HFFc6 (cell line): Measurements from ENCODE around the gene FASTKD2. TPM values are rescaled to one million over a fixed set of nuclear protein-coding genes. Genes with fewer than 3 reads are reported as not detected.

Source experiments
- DNase-seq: peaks from one replicate; pipeline ENCODE4 v3.0.0-alpha.2; 2018
- H3K27ac Mint-ChIP-seq: 2 replicates; pipeline ENCODE4 v1.8.0; 2020; ENCODE audit warnings: mild to moderate bottlenecking, mixed read lengths
- H3K27me3 Mint-ChIP-seq: 2 replicates; pipeline ENCODE4 v1.8.0; 2021; ENCODE audit warnings: mild to moderate bottlenecking, moderate library complexity, mixed read lengths; ENCODE audit not compliant: insufficient read depth
- H3K36me3 Mint-ChIP-seq: 2 replicates; pipeline ENCODE4 v1.8.0; 2021; ENCODE audit warnings: low read depth, mixed read lengths
- H3K4me1 Mint-ChIP-seq: 2 replicates; pipeline ENCODE4 v1.8.0; 2020; ENCODE audit warnings: low read depth, mixed read lengths
- H3K4me3 Mint-ChIP-seq: 2 replicates; pipeline ENCODE4 v1.8.0; 2020; ENCODE audit warnings: mild to moderate bottlenecking, moderate library complexity, mixed read lengths
- H3K9me3 Mint-ChIP-seq: 2 replicates; pipeline ENCODE4 v1.8.0; 2020; ENCODE audit warnings: mild to moderate bottlenecking, mixed read lengths
- total RNA-seq, 6 experiments: library from RNA; stranded (reverse); fragmentation: NEBNext Ultra II Directional; extraction: Animal tissue kit (Norgen Biotek cat#: 25700); gene quantifications; 2 replicates in 1 of 6; 3 replicates in 5 of 6; pipeline ENCODE4 v1.2.3, GENCODE V29; 2021
- TF ChIP-seq, protein P1 (sequence below): fragments of 200-600 bp; sonication (generic); IDR thresholded peaks from 2 replicates; pipeline ENCODE4 v1.5.0; 2021; ENCODE audit warnings: antibody characterized with exemption, mild to moderate bottlenecking

Gene FASTKD2
- total RNA-seq, 6 experiments from 2014 or later = 20.3 to 27.2 (median 25.4) TPM

DNA sequence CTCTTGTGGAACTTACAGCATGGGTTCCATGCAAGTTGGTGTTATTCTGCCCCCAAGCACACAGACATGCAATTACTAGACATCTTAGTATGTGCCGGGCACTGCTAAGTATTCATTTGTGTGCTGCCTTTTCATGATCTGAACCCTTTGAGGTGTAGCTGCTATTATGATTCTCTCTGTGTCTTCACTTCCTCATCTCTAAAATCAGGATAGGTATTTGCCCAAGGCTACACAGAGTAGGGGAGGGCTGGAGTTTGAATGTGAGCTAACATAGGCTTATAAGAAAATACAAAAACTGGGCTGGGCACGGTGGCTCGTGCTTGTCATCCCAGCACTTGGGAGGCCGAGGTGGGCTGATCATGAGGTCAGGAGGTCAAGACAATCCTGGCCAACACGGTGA is 27.2 kb downstream of the FASTKD2 start:
- peaks cover 14% of the 10 kb centered on the region for H3K4me1 Mint-ChIP-seq
- TF ChIP-seq, protein P1, sequence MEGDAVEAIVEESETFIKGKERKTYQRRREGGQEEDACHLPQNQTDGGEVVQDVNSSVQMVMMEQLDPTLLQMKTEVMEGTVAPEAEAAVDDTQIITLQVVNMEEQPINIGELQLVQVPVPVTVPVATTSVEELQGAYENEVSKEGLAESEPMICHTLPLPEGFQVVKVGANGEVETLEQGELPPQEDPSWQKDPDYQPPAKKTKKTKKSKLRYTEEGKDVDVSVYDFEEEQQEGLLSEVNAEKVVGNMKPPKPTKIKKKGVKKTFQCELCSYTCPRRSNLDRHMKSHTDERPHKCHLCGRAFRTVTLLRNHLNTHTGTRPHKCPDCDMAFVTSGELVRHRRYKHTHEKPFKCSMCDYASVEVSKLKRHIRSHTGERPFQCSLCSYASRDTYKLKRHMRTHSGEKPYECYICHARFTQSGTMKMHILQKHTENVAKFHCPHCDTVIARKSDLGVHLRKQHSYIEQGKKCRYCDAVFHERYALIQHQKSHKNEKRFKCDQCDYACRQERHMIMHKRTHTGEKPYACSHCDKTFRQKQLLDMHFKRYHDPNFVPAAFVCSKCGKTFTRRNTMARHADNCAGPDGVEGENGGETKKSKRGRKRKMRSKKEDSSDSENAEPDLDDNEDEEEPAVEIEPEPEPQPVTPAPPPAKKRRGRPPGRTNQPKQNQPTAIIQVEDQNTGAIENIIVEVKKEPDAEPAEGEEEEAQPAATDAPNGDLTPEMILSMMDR = no peak
- no peak for DNase-seq
- no peak overlapping the region for H3K4me3 Mint-ChIP-seq
- H3K36me3 Mint-ChIP-seq = peaks cover 18% of the 10 kb centered on the region; the same call in 1 of the 2 replicates
- no peaks in the 10 kb centered on the region for H3K9me3 Mint-ChIP-seq
- no peak overlapping the region for H3K27ac Mint-ChIP-seq
- no peaks in the 10 kb centered on the region for H3K27me3 Mint-ChIP-seq

- DNase-seq = no peak
- peaks cover 8% of the 10 kb centered on the region for H3K4me1 Mint-ChIP-seq
- no peaks in the 10 kb centered on the region for H3K9me3 Mint-ChIP-seq
- no peaks in the 10 kb centered on the region for H3K27me3 Mint-ChIP-seq
- TF ChIP-seq, protein P1 = no peak
- no peak overlapping the region for H3K4me3 Mint-ChIP-seq
- H3K36me3 Mint-ChIP-seq = no peaks in the 10 kb centered on the region
- no peak overlapping the region for H3K27ac Mint-ChIP-seq
Observed at GRCh38 chr2:206797376-206797775, 32.0 kb downstream of the FASTKD2 start.

GRCh38 chr2:206798000-206798399 is 32.6 kb downstream of the FASTKD2 start:
- Mint-ChIP-seq H3K4me3 (no peak overlapping the region), H3K9me3 (no peaks in the 10 kb centered on the region), H3K27me3 (no peaks in the 10 kb centered on the region), H3K27ac (no peak overlapping the region), H3K4me1 (peaks cover 8% of the 10 kb centered on the region), H3K36me3 (no peaks in the 10 kb centered on the region)
- no peak for DNase-seq
- TF ChIP-seq, protein P1 = no peak

GRCh38 chr2:206799083-206799482 is 33.7 kb downstream of the FASTKD2 start:
- TF ChIP-seq, protein P1 = no peak
- H3K4me1 Mint-ChIP-seq = peaks cover 11% of the 10 kb centered on the region
- H3K36me3 Mint-ChIP-seq = no peaks in the 10 kb centered on the region
- H3K27ac Mint-ChIP-seq = no peak overlapping the region
- H3K4me3 Mint-ChIP-seq = no peak overlapping the region
- H3K9me3 Mint-ChIP-seq = no peaks in the 10 kb centered on the region
- H3K27me3 Mint-ChIP-seq = no peaks in the 10 kb centered on the region
- no peak for DNase-seq

DNA sequence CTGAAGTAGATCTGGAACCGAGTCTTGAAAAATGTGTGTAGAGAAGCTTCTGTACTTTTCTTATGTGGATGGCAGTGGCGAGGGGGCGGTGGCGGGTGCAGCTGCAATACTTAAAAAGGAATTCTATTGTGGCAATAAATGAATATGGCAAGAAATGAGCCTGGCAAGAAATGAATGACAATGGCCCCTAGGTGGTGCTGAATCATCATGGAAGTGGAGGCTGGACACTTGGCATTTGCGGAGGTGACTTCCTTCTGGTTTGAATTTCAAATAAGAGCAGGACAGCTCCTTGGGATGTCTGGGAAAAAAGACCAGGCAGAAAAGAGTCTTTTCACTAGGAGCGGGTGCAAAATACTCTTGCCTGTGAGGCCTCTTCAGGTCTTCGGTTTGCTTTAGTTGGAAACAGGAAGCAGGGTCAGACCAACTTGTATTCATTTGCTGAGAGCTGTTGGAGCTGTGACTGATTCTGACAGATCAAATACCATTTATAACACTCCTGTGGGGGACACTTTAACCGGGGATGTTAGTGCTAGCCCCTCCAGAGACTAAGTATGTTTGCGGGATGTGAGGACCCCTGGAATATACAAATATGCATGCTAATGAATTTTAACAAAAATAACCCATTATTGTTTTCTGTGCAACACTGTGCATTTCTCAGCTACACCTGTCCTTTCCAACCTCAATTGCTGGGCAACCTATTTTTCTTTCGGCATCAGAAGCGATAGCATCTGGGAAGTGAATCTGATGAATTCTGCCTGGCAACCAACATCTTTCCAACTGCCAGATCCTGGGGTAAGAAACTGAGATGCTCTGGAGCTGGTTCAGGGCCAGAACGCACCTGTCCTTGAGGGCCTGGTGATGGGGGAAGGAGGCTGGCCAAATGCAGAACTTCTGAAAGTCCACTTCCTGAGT is 35.4 kb downstream of the FASTKD2 start:
- peak; percentile 71 for DNase-seq
- TF ChIP-seq, protein P1 = peak; percentile 84
- Mint-ChIP-seq H3K27me3 (no peaks in the 10 kb centered on the region; the same call in 1 of the 2 replicates), H3K27ac (no peak overlapping the region), H3K36me3 (no peaks in the 10 kb centered on the region), H3K4me1 (peaks cover 20% of the 10 kb centered on the region), H3K9me3 (no peaks in the 10 kb centered on the region), H3K4me3 (no peak overlapping the region; the same call in 1 of the 2 replicates)
